Islet of Langerhans (tissue), 1 donor: ENCODE measurements around the gene GPR107.

ENCODE experiments used
- FAIRE-seq: peaks from one replicate; lab custom pipeline; 2011; peaks lifted over from hg19 to GRCh38; lab: Jason Lieb, UNC

GPR107 gene

DNA sequence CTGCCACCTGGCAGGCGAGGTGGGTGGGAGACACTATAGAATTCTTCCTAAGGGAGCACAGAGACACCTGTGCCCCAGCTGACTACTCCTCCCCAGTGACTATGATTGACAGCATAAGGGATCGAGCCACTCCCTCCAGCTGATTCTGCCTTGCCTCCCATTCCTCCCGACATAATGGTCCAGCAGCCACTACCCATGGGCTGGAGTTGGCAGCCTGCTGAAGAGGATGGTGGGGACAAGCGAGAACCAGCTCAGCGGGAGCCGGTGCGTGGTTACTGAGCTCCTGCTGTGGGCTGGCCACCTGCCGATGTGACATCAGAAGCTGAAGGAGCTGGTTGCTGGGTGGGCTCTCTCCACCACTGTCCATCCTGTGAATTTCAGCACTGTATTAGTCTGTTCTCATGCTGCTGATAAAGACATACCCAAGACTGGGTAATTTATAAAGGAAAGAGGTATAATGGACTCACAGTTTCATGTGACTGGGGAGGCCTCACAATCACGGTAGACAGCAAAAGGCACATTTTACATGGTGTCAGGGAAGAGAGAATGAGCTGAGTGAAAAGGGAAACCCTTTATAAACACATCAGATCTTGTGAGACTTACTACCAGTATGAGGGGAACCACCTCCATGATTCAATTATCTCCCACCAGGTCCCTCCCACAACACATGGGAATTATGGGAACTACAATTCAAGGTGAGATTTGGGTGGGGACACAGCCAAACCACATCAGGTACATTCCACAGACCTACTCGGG is 106.4 kb downstream of the GPR107 start:
- no peak for FAIRE-seq

GRCh38 chr9:130160862-130161470 is 107.3 kb downstream of the GPR107 start:
- FAIRE-seq, result no peak

GRCh38 chr9:130165579-130165978 is 111.9 kb downstream of the GPR107 start:
- no peak for FAIRE-seq

- no peak for FAIRE-seq
These were observed 112.7 kb downstream of the GPR107 start for GRCh38 chr9:130166399-130166798.

GRCh38 chr9:130167927-130168326 is 114.2 kb downstream of the GPR107 start:
- FAIRE-seq, result no peak

DNA sequence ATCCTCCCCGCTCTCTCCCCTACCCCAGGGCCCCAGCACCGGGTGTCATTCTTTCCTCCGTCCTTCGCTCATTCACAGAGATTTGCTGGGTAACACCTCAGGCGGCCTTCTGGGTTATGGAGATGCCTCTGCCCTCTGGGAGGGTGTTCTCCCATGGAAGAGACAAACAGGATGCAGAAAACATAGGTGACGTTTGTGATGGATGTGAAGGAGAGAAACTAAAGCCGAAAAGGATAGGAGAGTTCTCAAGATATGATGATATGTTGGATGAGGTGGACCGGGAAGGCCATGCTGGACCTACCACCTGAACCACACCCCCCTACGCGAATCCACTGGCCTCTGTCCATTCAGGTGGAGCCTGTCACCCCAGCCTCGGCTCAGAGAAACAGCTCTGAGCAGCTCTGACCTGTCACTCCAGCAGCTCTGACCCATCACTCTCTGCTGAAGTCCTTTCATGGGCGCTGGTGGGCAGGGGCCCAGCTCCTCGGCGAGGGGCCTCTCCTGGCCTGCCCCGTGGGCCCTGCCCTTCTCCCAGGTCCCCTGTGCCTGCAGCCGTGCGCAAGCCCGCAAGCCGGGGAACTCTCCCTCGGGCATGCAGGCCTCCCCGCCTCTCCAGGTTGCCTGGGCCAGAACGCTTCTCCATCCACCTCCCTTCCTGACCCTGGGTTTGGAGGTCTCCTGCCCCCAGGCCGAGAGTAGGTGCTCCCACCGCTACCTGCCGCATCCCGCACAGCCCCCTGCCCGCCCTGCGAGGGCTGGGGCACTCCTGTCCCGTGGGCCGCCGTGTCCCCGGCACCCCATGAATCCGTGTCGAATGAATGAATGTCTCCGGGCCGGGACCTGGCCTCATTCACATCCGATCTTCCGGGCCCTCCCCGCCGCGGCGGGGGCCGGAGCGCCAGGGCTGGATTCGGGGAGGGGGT is 117.8 kb downstream of the GPR107 start:
- FAIRE-seq, result no peak

- no peak for FAIRE-seq
These were observed 118.6 kb downstream of the GPR107 start, which contains the start of gene NCS1 for GRCh38 chr9:130172161-130172857. TSS of gene NCS1 (plus strand) at chr9:130172404. CDS start at chr9:130172664, 260 bp downstream.

DNA sequence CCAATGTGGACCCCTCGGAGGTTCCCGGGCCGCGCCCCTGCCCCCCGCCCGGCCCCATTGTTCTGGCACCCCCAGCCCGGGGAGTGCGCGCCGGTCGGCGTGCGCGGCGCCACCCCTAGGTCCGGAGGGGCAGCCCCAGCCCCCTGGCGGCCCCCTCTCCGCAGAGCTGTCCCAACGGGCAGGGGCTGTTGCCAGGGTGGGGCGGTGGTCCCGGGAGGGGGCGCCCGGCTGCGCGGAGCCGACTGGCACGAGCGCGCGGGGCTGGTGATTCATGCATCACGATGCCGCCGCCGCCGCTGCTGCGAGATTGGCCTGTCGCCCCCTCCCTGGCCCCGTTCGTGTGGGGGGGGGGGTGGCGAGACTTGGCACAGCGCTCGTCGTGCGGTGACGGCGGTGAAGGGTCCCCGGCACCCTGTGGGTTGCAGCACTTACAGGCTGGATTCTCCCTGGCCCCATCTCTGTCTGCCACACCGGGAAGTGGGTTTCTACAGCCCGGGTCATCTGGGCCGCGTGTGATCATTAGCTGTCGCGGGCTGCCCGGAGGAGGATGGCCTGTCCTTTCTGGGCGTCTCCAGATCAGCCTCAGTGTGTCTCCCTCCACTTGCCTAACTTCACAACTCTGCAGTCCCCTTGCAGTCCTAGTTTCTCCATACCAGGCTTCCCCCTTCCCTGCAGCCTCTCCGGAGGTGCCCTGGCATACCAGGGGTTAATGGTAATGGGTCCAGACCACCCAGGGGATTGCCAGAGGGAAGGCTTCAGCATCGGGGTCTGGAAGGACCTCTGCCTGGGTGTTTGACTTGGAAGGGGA is 119.4 kb downstream of the GPR107 start:
- no peak for FAIRE-seq

DNA sequence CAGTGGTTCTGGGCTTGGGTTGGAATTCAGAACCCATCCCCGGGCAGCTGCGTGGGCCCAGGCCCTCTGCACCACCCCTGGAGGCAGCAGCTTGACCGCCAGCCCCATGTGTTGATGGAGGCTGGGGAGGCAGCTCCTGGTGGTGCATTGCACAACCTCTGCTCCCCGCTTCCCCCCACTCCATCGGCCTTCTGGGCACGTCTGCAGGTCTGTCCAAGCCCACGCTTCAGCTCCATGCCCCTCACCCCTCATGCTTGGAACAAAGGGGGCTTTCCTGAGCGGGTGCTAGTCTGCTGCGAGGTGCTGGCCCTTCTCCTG is 119.9 kb downstream of the GPR107 start:
- FAIRE-seq, result no peak

DNA sequence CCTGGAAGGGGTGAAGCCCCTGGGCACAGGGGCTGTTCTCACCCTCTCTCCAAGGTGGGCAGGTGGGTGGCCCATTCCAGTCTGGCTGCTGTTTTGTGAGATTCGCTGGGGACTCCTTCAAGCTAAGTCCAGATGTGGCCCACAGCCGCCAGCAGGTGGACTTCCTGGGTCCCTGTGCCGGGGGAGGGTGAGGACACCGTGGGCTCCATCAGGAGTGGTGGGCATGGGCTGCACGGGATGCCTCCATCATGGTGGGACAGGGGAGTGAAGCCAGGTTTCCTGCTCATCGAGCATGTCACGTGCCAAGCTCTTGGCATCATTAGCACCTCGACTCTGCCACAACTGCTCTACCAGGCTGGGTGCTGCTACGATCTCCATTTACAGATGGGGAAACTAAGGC is 120.3 kb downstream of the GPR107 start:
- FAIRE-seq, result no peak

DNA sequence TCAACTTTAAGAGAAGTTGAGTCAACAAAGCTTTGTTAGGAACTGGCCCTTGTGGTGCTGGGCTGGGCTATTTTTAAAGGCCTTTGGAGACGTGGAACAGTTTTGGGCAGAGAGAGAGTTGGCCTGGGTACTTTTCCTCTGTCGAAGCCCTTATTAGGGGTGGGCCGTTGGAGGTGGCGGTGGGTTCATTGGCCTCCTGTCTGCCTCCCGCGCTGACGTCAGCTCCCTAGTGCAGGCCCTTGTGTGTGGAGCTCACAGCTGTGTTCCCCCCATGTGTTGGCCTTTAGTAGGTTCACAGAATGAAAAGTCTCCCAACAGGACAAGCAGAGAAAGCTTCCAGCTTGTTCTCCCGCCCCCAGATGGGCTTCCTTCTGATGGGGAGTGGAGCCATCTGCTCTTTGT is 121.2 kb downstream of the GPR107 start:
- FAIRE-seq, result no peak

GRCh38 chr9:130175355-130175754 is 121.6 kb downstream of the GPR107 start:
- FAIRE-seq, result no peak

DNA sequence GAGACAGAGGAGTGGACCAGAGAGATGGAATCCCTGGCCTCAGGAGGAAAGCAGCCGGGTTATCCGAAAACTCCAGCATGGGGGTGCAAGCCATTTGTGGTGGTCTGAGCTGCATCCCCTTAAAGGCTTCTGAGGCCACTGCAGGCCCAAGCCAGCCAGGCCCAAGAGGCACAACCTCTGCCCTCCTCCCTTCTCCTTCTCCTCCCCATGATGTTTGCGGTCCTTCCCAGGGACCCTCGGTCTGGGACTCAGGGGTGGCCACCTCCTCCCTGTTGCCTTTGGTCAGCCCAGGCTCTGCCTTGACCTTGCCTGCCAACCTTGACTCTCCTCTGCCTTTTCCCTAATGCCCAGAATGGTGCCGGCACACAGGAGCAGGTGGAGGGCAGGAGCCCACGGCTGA is 123.1 kb downstream of the GPR107 start:
- no peak for FAIRE-seq

DNA sequence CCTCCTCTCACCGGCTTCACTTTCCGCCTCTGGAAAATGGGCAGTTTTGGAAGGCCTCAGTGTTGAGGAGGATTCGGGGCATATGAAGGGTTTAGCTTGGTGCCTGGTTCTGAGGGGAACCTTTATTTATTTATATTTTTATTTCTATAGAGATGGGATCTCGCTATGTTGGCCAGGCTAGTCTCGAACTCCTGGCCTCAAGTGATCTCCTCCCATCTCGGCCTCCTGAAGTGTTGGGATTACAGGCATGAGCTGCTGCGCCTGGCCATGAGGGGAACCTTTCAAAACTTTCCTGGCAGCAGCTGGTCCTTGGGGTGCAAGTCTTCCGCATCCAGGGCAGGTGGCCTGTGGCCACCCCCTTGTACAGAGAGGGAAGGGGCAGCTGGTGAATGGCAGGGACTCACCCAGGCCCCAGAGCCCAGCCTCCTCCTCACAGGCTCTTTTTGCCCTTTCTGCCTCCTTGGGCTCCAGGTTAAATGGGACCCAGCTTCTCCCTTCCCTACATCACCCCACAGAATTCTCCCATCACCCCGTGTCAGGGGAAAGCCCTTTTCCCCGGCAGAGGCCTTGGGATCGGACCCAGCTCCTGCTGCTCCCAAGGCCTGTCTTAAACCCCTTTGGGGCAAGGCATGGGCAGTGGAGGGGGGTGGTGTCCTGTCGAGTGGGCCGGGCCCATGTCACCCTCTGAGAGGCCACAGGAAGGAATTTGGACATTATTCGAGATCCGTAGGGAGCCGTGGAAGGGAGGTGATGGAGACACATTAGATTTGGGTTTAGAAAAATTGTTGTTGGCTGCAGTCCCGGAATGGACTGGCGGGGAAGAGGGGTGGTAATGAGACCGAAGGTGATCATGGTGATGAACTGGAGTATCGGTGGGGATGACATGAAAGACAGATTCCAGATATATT is 124.4 kb downstream of the GPR107 start:
- FAIRE-seq, result no peak

DNA sequence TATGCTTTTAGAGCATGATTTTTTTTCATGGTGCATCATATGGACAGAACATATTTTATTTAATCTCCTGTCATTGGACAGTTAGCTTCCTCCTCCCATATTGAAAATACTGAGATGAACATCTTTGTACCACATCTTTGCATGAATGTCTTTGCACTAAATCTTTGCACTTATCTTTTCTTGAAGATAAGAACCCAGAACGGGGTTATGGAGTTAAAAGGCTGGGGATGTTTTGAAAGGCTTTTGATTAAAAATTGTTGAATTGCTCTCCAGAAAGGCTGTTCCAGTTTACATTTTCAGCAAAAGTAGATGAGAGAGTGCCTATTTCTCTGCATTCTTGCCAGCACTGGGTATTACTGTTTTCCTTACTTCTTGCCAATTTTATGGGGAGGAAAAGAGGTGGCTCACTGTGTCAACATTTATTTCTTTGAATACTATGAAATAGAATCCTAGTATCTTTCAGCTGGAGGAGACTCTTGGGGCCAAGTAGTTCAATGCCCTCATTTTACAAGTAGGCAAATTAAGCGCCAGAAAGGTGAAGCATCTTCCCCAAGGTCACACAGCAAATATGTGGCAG is 125.7 kb downstream of the GPR107 start:
- FAIRE-seq, result no peak

DNA sequence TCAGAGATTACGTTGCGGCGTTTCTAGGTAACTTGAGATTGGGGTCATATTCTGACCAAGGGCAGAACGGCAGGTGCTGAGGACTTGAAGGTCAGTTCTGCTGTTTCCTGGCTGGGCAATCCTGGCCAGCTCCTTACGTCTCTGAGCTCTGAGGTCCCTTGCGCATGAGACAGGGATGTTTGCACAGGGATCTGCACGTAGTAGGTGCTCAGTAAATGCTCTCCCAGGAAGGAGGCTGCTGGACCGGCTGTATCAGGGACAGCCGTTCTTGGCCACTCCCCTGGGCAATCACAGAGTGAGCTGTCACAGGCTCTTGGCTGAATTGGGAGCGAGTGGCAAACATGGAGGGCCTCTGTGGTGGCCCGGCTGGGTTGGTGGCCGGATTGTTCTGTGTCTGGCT is 126.8 kb downstream of the GPR107 start:
- FAIRE-seq, result no peak

- no peak for FAIRE-seq
These were observed 128.1 kb downstream of the GPR107 start for GRCh38 chr9:130181678-130182380.

DNA sequence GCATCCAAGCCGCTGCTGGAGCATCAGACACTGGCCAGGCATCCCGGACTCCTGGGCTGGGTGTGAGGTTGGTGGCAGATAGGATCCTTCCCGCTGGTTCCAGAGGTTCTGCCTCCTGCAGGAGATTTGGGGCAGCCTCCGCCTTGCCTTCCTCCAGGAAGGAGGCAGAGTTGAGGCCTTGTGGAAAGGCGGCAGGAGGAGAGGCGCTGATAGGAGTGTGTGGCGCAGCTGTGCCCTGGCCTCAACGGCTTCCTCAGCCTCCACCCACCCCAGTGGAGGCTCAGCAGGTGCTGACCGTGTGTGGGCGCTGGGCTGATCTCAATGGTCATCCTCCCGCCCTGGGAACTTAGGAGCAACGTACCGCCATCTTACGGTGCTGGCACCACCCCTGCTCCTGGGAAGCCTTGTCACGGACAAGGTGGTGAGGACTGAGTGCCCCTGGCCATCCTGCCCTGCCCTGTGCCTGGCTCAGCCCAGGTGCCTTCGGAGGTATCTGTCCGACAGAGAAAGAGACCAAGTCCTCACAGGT is 128.7 kb downstream of the GPR107 start:
- no peak for FAIRE-seq

DNA sequence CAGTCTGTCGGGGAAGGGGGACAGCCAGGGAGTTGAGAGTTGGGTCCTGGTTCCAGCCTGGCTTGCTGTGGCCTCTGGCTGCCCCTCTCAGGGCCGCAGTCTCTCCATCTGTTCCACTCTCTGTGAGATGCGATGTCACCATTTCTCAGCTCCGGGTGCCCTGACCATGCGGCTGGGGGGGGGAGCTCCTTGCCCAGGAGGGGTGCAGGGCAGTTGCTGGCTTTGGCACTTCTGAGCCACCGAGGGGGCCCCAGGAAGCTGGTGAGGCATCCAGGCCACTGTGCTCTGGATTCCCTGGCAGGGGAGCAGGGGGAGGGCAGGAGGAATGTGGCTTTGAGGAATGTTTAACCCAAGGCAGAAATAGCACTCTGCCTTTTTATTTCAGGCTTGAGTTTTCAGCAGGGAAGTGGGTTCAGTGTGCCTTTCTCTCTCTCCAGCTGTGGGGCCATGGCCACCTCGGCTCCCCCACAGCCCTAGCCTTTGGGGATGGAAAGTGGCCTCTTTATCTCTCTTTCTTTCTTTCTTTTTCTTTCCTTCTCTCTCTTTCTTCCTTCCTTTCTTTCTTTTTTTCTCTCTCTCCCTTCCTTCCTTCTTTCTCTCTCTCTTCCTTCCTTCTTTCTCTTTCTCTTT is 129.5 kb downstream of the GPR107 start:
- no peak for FAIRE-seq
